ENCODE measurements around the gene GPR34.

GPR34 gene

DNA sequence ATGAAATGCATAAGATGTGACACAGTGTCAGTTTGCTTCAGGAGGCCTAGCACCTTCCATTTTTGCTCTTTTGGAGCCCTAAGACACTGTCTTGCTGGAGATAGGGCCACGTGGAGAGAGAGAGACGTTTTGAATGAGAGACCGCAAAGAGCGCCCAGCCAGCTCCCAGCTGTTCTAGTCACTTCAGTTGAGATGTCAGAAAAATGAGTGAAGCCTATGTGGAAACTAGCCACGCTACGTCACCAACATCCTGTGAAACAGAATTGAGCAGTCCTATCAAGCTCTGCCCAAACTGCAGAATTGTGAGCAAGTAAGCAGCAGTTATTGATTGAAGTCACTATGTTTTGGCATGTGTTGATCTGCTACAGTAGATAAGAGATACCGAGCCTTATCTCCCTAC lies 48.3 kb downstream of the GPR34 start:
- no peaks in the 10 kb centered on the region for H3K36me3 ChIP-seq (ENCODE audit: control insufficient read depth, insufficient read depth, low read length, severe bottlenecking)
- peaks cover 4% of the 10 kb centered on the region for H3K27me3 ChIP-seq (replicated peaks; ENCODE audit: control insufficient read depth, insufficient read depth, low read length)
- no peak overlapping the region for H3K4me3 ChIP-seq (ENCODE audit: low read length)
- no peak for DNase-seq (ENCODE audit: low read depth)
- H3K4me1 ChIP-seq (ENCODE audit: control insufficient read depth, insufficient read depth, low read length) = peaks cover 10% of the 10 kb centered on the region
- H3K9me3 ChIP-seq (ENCODE audit: control insufficient read depth, low read length) = no peaks in the 10 kb centered on the region
- no peak overlapping the region for H3K9ac ChIP-seq (ENCODE audit: low read length)

DNA sequence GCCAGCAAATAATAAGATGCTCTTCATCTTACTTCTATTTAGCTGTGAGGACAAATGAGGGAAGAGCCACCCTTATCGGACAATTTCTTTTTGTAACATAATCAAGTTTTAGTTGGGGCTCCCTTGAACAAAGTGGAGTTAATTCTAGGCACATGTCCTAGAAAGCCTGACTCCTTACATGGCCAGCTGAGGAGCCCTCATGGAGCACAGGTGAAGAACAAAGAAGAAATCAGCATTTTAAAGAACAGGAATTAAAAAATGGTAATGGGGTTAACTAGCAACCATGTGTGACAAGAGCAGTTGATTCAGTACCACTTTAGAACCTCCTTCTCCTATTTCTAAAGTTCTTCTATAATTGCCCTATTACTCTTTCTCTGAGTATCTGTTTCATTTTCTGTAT lies 51.1 kb downstream of the GPR34 start:
- no peak for DNase-seq (ENCODE audit: low read depth)
- Histone ChIP-seq H3K4me3 (ENCODE audit: low read length) (no peak overlapping the region), H3K9ac (ENCODE audit: low read length) (no peak overlapping the region), H3K9me3 (ENCODE audit: control insufficient read depth, low read length) (no peaks in the 10 kb centered on the region), H3K36me3 (ENCODE audit: control insufficient read depth, insufficient read depth, low read length, severe bottlenecking) (peaks cover 3% of the 10 kb centered on the region), H3K4me1 (ENCODE audit: control insufficient read depth, insufficient read depth, low read length) (no peaks in the 10 kb centered on the region), H3K27me3 (replicated peaks; ENCODE audit: control insufficient read depth, insufficient read depth, low read length) (no peaks in the 10 kb centered on the region)
